ENCODE measurements around the gene STMND1. TPM values are rescaled to one million over a fixed set of nuclear protein-coding genes. Genes with fewer than 3 reads are reported as not detected.
A peak's percentile ranks its signal among the peaks of the same experiment; 100 is the strongest.

The STMND1 gene
- total RNA-seq, 1 experiment from 2014 or later = not detected

DNA sequence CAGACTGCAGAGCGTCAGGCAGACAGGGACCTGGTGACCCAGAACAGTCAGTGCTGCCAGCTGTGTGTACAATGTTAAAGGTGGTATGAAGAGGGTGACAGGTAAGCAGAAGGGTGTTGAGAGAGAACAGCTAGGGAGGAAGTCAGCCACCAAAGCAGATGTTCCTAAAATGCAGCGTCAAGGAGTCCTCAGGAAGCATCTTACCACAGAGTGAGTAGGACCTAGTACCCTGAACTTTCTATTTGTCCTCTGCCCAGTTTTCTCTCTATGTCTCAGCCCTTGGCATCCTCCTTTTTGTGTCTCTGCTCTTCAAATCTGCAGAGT lies 14.2 kb downstream of the STMND1 start:
- DNase-seq = no peak
- no peaks in the 10 kb centered on the region for H3K36me3 ChIP-seq (replicated peaks; ENCODE audit: control insufficient read depth, insufficient read depth, low read length)
- no peaks in the 10 kb centered on the region for H3K27me3 ChIP-seq (ENCODE audit: control insufficient read depth, insufficient read depth, low read length)
- no peak overlapping the region for H3K4me3 ChIP-seq (ENCODE audit: insufficient read depth, low read depth, low read length)

DNA sequence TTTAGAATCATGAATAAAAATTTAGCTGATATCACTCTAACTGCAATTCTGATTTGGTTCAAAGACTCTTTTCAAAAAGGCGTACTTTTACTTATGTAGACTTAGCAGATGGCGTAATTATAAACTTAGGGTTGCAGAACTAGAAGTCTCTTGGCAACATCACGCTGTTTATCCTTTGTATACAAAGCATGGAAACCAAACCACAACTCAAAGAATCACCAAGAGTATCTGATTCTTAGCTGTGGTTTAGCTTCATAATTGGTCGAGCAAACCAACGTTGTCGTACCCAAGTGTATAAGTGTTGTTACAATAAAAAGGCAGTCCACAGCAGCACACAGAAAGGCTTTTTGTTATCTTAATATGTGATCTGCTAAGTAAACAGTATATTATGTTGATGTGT lies 18.2 kb downstream of the STMND1 start:
- no peak overlapping the region for H3K4me3 ChIP-seq (ENCODE audit: insufficient read depth, low read depth, low read length)
- DNase-seq = no peak
- H3K36me3 ChIP-seq (replicated peaks; ENCODE audit: control insufficient read depth, insufficient read depth, low read length) = no peaks in the 10 kb centered on the region
- H3K27me3 ChIP-seq (ENCODE audit: control insufficient read depth, insufficient read depth, low read length) = no peaks in the 10 kb centered on the region

DNA sequence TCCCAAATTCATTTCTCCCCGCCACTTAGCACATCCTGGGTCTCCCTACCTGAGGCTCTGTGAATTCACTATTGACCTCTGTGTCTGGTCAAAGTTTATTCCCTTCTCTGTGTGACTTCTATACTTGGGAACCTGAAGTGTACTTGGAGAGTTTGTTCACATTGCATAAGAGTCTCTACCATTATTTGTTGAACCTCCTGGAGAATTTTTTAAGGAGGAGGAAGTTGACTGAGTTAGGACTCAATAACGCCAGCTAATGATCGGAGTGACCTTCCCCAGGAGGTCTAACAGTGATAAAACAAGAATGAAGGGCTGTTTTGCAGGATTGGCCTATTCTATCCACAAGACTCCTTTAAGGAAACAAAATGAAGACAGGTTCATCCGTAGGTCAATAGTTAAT lies 23.6 kb downstream of the STMND1 start:
- Histone ChIP-seq H3K36me3 (replicated peaks; ENCODE audit: control insufficient read depth, insufficient read depth, low read length) (no peaks in the 10 kb centered on the region), H3K4me3 (ENCODE audit: insufficient read depth, low read depth, low read length) (no peak overlapping the region), H3K27me3 (ENCODE audit: control insufficient read depth, insufficient read depth, low read length) (no peaks in the 10 kb centered on the region)
- DNase-seq = no peak

DNA sequence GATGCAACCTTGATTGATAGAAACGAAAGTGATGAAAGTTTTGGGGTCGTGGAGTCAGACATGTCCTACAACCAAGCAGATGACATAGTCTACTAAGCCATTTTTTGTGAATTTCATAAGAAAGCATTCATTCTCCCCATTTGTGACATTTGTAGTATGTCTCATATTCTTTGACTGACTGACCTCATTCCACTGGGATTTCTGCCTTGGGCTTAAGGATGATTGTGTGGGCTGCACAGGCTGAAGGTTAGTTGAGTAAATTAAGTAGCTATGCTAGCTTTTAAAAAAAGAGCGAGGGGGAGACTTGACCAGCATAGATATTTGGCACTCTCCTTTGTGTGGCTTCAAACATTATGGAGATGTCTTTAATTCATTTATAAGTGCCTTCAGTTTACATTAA lies 28.9 kb downstream of the STMND1 start:
- DNase-seq = no peak
- H3K4me3 ChIP-seq (ENCODE audit: insufficient read depth, low read depth, low read length) = no peak overlapping the region
- no peaks in the 10 kb centered on the region for H3K27me3 ChIP-seq (ENCODE audit: control insufficient read depth, insufficient read depth, low read length)
- no peaks in the 10 kb centered on the region for H3K36me3 ChIP-seq (replicated peaks; ENCODE audit: control insufficient read depth, insufficient read depth, low read length)

DNA sequence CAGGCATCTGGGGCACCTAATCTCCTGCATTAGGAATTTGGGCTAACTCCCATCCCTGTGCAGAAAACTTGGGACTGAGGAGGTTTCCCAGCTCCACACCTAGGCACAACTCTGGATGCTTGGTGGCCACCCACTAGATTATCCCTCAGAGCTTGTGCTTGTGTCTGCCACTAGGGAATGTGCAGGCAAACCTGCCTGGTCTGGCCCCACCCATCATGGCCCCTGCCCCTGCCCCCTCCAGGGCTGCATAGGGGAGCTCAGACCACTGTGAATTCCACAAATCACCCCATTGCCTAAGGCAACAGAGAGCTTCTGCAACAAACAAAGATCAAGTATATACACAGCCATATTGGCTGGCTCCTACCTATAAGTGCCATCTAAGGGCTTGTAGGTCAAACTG lies 31.1 kb downstream of the STMND1 start:
- DNase-seq = peak; percentile 17
- Histone ChIP-seq H3K4me3 (ENCODE audit: insufficient read depth, low read depth, low read length) (no peak overlapping the region), H3K27me3 (ENCODE audit: control insufficient read depth, insufficient read depth, low read length) (no peaks in the 10 kb centered on the region), H3K36me3 (replicated peaks; ENCODE audit: control insufficient read depth, insufficient read depth, low read length) (no peaks in the 10 kb centered on the region)

DNA sequence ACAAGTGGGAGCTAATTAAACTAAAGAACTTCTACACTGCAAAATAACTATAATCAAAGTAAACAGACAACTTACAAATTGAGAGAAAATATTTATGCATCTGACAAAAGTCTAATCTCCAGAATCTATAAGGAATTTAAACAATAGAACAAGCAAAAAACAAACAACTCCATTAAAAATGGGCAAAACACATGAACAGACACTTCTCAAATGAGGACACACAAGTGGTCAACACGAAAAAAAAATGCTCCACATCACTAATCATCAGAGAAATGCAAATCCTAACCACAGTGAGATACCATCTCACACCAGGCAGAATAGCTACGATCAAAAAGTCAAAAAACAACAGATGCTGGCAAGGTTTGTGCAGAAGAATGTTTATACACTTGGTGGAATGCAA lies 36.2 kb downstream of the STMND1 start:
- DNase-seq = no peak
- no peak overlapping the region for H3K4me3 ChIP-seq (ENCODE audit: insufficient read depth, low read depth, low read length)
- H3K36me3 ChIP-seq (replicated peaks; ENCODE audit: control insufficient read depth, insufficient read depth, low read length) = no peaks in the 10 kb centered on the region
- no peaks in the 10 kb centered on the region for H3K27me3 ChIP-seq (ENCODE audit: control insufficient read depth, insufficient read depth, low read length)

DNA sequence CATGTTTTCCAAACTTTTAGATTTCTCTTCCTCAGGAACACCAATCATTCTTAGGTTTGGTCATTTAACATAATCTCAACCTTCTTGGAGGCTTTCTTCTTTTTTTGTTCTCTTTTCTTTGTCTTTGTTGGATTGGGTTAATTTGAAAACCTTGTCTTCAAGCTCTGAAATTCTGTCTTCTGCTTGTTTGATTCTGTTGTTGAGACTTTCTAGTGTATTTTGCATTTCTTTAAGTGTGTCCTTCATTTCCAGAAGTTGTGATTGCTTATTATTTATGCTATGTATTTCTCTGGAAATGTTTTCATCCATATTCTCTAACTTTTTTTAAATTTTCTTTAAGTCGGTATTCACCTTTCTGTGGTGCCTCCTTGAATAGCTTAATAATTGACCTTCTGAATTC lies 42.2 kb downstream of the STMND1 start:
- Histone ChIP-seq H3K27me3 (ENCODE audit: control insufficient read depth, insufficient read depth, low read length) (no peaks in the 10 kb centered on the region), H3K36me3 (replicated peaks; ENCODE audit: control insufficient read depth, insufficient read depth, low read length) (no peaks in the 10 kb centered on the region), H3K4me3 (ENCODE audit: insufficient read depth, low read depth, low read length) (no peak overlapping the region)
- DNase-seq = no peak

DNA sequence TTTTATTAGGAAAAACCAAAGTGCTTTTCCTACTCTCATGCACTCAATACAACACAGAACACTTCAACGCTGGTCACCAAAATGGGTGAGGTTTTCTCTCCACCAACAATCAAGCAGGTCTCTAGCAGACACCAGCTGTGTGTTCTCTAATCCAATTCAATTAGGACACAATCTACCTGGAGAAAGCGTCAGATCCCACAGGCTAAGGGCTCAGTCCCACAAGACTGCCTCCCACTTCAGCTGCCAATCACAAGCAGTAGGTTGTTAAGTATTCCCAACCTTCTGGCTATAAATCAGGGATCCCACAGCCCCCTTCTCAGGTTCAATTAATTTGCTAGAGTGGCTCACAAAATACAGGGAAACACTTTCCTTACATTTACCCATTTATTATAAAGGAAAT lies 47.7 kb downstream of the STMND1 start:
- DNase-seq = no peak
- Histone ChIP-seq H3K27me3 (ENCODE audit: control insufficient read depth, insufficient read depth, low read length) (no peaks in the 10 kb centered on the region), H3K36me3 (replicated peaks; ENCODE audit: control insufficient read depth, insufficient read depth, low read length) (no peaks in the 10 kb centered on the region), H3K4me3 (ENCODE audit: insufficient read depth, low read depth, low read length) (no peak overlapping the region)

DNA sequence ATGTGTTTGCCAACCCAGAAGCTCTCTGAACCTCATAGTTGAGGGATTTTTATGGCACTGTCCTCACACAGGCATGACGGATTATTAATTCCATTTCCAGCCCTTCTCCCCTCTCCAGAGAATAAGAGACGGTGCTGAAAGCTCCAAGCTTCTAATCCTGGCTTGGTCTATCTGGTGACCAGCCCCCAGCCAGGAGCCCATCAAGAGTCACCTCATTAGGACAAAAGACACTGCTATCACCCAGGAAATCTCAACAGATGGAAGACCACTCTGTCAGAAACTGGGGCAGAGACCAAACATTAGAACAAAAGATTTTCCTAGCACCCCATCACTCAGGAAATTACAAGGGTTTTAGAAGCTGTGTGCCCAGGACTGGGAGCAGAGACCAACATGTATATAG lies 48.2 kb downstream of the STMND1 start:
- Histone ChIP-seq H3K4me3 (ENCODE audit: insufficient read depth, low read depth, low read length) (no peak overlapping the region), H3K36me3 (replicated peaks; ENCODE audit: control insufficient read depth, insufficient read depth, low read length) (no peaks in the 10 kb centered on the region), H3K27me3 (ENCODE audit: control insufficient read depth, insufficient read depth, low read length) (no peaks in the 10 kb centered on the region)
- DNase-seq = no peak

DNA sequence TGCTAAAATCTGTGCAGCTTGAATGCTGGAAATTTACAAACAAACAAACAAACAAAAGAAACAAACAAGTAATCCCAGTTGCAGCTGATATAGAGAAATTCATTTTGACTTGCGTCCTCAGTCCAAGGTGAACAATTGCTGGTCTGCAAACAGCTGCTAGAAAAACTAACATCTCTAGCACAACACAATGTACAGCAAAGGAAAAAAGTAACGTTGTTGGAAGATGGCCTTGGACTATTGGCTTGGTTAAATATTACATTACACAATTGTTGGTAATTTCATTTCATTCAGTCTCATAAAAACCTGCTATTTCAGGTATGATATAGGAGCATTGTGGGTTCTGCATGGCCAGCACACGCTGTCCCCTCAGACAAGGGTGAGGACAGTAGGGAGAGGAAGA lies 50.0 kb downstream of the STMND1 start:
- Histone ChIP-seq H3K4me3 (ENCODE audit: insufficient read depth, low read depth, low read length) (no peak overlapping the region), H3K27me3 (ENCODE audit: control insufficient read depth, insufficient read depth, low read length) (no peaks in the 10 kb centered on the region), H3K36me3 (replicated peaks; ENCODE audit: control insufficient read depth, insufficient read depth, low read length) (no peaks in the 10 kb centered on the region)
- no peak for DNase-seq

DNA sequence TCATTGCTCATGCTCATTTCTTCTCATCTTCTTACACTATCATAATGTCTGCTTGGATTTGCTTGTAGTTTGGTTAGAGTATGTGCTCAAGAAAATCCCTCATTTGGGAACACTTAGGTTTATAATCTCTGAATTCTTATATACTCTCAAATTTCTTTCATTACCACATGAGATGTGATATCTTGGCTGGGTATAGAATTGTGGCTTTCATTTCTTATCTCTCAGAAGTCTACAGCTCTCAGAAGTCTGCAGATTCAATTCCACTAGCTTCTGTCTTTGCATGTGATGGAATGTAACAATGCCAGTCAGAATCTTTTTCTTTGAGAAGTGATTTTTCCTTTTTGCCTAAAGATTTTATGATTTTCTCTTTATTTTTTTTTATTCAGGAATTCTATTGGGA lies 50.9 kb downstream of the STMND1 start:
- Histone ChIP-seq H3K36me3 (replicated peaks; ENCODE audit: control insufficient read depth, insufficient read depth, low read length) (no peaks in the 10 kb centered on the region), H3K4me3 (ENCODE audit: insufficient read depth, low read depth, low read length) (no peak overlapping the region), H3K27me3 (ENCODE audit: control insufficient read depth, insufficient read depth, low read length) (no peaks in the 10 kb centered on the region)
- no peak for DNase-seq

DNA sequence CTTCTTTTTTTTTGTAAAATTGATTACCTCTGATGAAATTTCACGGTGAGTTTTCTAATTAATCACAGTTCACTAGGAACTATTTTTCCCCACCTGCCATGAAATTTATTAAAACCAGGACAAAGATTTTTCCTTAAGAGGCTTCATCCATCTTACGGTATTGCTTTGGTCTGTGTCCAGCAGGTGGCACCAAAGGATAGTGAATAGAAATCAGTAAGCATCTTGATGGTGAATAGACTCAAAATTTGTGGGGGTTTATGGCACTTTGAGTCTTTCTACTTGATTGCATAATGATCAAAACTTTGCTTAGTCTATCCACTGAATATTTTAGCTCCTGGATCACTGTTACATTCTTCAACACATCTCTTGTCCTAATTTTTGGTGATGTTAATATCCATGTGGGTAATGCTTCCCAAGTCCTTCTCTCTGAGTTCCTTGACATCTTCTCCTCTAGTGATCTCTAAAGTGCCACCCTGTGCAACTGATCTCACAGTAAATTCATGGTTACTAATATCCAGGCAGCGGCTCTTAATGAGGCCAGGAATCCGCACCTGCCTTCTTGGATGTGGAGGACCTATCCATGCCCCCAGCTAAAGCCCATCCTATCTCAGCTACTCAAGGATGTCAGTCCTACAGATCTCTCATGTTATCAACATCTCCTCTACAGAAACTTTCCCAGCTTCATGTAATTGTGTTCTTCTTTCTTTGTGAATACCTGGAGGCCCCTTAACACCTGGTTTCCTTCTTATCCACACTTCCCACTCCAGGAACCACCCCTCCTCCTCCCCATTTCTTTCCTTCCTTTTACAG lies 54.5 kb downstream of the STMND1 start:
- Histone ChIP-seq H3K27me3 (ENCODE audit: control insufficient read depth, insufficient read depth, low read length) (no peaks in the 10 kb centered on the region), H3K4me3 (ENCODE audit: insufficient read depth, low read depth, low read length) (no peak overlapping the region), H3K36me3 (replicated peaks; ENCODE audit: control insufficient read depth, insufficient read depth, low read length) (no peaks in the 10 kb centered on the region)
- peak; percentile 46 for DNase-seq

DNA sequence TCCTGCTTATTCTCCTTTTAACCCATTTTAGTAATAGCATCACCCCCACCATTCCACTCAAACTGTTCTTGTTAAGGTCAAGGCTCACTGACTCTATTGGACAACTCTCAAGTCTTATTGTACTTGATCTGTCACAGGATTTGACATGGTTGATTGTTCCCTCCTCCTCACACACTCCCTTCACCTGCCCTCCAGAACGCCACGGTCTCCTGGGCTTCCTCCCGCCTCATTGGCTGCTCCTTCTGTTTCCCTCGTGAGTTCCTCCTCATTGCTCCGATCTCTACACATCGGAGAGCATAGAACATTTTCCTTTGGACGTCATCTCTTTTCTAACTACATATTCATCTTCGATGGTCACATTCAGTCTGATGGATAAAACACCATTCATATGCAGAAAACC lies 55.1 kb downstream of the STMND1 start:
- no peaks in the 10 kb centered on the region for H3K36me3 ChIP-seq (replicated peaks; ENCODE audit: control insufficient read depth, insufficient read depth, low read length)
- no peak for DNase-seq
- no peaks in the 10 kb centered on the region for H3K27me3 ChIP-seq (ENCODE audit: control insufficient read depth, insufficient read depth, low read length)
- no peak overlapping the region for H3K4me3 ChIP-seq (ENCODE audit: insufficient read depth, low read depth, low read length)

DNA sequence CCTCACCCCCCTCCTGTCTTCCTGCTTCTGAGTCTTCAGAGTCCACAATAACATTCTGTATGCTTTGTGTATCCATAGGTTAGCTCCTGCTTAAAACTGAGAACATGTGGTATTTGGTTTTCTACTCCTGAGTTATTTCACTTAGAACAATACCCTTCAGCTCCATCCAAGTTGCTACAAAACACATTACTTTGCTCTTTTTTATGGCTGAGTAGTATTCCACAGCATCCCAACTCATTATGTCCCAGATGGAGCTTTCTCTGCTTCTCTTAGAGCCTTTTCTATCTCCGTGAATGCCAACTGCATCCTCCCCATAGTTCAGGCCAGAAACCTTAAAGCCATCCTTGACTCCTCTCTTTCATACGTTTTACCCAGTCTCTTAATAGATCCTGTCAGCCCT lies 55.8 kb downstream of the STMND1 start:
- no peaks in the 10 kb centered on the region for H3K36me3 ChIP-seq (replicated peaks; ENCODE audit: control insufficient read depth, insufficient read depth, low read length)
- no peaks in the 10 kb centered on the region for H3K27me3 ChIP-seq (ENCODE audit: control insufficient read depth, insufficient read depth, low read length)
- DNase-seq = no peak
- no peak overlapping the region for H3K4me3 ChIP-seq (ENCODE audit: insufficient read depth, low read depth, low read length)

DNA sequence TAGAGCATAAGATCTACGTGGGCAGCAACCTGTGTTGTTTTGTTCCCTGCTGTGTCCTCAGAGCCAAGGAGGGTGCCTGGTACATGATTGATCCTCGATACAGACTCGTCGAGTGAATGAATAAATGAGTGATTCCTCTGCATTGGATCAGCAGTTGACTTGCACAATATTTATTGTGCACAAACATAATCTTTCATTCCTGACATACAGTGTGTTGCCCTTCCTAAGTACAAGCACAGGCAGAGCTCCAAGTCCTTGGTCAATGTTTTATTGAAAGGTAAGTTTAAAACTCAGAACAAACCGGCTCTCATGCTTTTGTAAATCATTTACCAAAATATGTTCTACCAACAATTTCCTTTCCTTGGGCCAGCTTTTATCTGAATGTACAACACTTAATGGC lies 57.4 kb downstream of the STMND1 start:
- Histone ChIP-seq H3K27me3 (ENCODE audit: control insufficient read depth, insufficient read depth, low read length) (no peaks in the 10 kb centered on the region), H3K36me3 (replicated peaks; ENCODE audit: control insufficient read depth, insufficient read depth, low read length) (no peaks in the 10 kb centered on the region), H3K4me3 (ENCODE audit: insufficient read depth, low read depth, low read length) (no peak overlapping the region)
- DNase-seq = no peak

DNA sequence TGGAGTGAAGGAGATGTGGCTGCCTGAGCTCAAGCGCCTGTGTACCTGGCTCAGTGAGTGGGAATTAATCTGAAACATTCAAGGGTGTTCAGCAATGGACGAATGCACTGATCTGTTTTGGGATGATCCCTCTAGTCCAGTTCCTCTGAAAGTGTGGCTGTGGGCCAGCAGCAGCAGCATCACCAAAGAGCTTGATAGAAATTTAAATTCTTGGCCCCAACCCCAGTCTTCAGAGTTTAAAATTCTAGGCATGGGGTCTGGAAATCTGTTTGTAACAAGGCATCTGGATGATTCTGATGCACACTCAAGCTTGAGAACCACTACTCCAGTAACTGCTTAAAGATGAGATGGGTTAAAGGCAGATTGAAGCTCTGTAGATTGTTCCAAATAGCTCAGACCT lies 59.2 kb downstream of the STMND1 start:
- no peak for DNase-seq

More for the DNA sequence above, 59.2 kb downstream of the STMND1 start:
- Histone ChIP-seq H3K36me3 (replicated peaks; ENCODE audit: control insufficient read depth, insufficient read depth, low read length) (no peaks in the 10 kb centered on the region), H3K27me3 (ENCODE audit: control insufficient read depth, insufficient read depth, low read length) (no peaks in the 10 kb centered on the region), H3K4me3 (ENCODE audit: insufficient read depth, low read depth, low read length) (no peak overlapping the region)

All from H7 (cell line).